Measurements from ENCODE around the gene TOLLIP. TPM values are rescaled to one million over a fixed set of nuclear protein-coding genes. Genes with fewer than 3 reads are reported as not detected.
"Not testable (repeated sequence)": the region's sequence is repeated elsewhere in the genome, so short reads cannot be mapped to it uniquely, and the experiment has no call there.

Gene TOLLIP
- total RNA-seq, 2 experiments from 2014 or later, result 29.6 to 45.8 TPM

DNA sequence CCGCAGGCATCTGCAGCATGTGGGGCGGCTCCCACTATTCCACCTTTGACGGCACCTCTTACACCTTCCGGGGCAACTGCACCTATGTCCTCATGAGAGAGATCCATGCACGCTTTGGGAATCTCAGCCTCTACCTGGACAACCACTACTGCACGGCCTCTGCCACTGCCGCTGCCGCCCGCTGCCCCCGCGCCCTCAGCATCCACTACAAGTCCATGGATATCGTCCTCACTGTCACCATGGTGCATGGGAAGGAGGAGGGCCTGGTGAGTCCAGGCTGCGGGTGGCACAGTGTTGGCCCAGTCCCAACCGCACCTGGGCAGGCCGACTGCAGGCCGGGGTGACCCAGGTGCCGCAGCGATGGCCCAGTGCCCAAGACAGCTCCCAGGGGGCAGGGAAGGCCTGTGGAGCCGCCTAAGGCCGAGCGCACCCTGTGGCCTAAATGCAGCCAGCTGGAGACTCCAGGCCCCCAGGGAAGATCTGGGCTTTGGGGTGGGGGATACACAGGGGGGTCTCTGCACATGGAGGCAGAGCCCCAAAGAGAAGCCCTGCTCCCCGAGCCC lies 55.3 kb downstream of the TOLLIP start:
- Mint-ChIP-seq H3K27me3 (no peaks in the 10 kb centered on the region), H3K27ac (no peak overlapping the region), H3K4me1 (no peaks in the 10 kb centered on the region), H3K9me3 (ENCODE audit: low read depth) (peaks cover 1% of the 10 kb centered on the region), H3K36me3 (ENCODE audit: low read depth) (no peaks in the 10 kb centered on the region), H3K4me3 (no peak overlapping the region)
- no peak for ATAC-seq
- intact Hi-C loops (cut with DNase I, micrococcal nuclease), result no loop called here
- POLR2A ChIA-PET, result no interaction called here
- CTCF ChIA-PET, result no interaction called here
- DNase-seq, result no peak

DNA sequence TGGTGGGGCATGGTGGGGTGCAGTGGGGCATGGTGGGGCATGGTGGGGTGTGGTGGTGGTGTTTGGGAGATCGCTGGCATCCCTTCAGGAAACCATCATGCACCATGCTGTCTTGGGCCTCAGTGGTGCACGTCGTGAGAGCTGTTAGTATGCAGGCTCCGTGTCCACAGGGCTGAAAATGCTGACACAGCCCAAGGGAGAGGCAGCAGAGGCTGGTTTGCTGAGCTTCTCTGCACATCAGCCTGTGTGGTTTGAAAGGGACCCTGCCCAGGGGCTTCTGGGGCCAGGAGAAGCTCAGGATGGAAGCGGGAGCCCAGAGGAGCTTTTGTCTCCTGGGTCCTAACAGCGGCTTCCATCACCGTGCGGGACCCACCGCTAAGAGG lies 56.3 kb downstream of the TOLLIP start:
- ChIA-PET POLR2A (no interaction called here), CTCF (no interaction called here)
- ATAC-seq (no peak), DNase-seq (no peak)
- Mint-ChIP-seq H3K27me3 (no peaks in the 10 kb centered on the region), H3K4me3 (no peak overlapping the region), H3K9me3 (ENCODE audit: low read depth) (peaks cover 1% of the 10 kb centered on the region), H3K27ac (no peak overlapping the region), H3K4me1 (no peaks in the 10 kb centered on the region), H3K36me3 (ENCODE audit: low read depth) (no peaks in the 10 kb centered on the region)
- intact Hi-C loops (cut with DNase I, micrococcal nuclease), result no loop called here

DNA sequence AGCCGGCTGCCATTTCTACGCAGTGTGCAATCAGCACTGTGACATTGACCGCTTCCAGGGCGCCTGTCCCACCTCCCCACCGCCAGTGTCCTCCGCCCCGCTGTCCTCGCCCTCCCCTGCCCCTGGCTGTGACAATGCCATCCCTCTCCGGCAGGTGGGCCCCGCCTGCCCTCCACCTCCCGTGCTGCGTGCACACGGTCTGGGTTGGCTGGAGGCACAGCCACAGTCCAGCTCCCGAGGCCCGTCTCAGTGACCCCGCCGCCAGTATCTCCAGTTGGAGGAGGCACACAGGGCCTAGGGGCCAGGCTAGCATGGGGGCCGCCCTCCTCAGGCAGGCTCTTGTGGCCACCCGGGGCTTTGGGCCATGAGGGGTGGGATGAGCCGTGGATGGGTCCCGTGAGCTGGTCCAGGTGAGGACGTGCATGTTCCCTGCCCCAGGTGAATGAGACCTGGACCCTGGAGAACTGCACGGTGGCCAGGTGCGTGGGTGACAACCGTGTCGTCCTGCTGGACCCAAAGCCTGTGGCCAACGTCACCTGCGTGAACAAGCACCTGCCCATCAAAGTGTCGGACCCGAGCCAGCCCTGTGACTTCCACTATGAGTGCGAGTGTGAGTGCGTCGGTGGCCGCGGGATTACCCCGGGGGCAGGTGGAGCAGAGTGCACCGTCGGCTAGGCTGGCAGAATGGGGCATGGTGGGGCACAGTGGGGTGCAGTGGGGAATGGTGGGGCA lies 56.9 kb downstream of the TOLLIP start:
- CTCF ChIA-PET, result no interaction called here
- no peaks in the 10 kb centered on the region for H3K36me3 Mint-ChIP-seq (ENCODE audit: low read depth)
- no peaks in the 10 kb centered on the region for H3K4me1 Mint-ChIP-seq
- no peak overlapping the region for H3K27ac Mint-ChIP-seq
- no peaks in the 10 kb centered on the region for H3K27me3 Mint-ChIP-seq
- POLR2A ChIA-PET, result no interaction called here
- peaks cover 1% of the 10 kb centered on the region for H3K9me3 Mint-ChIP-seq (ENCODE audit: low read depth)
- H3K4me3 Mint-ChIP-seq, result no peak overlapping the region
- no peak for DNase-seq
- intact Hi-C loops (cut with DNase I, micrococcal nuclease), result no loop called here
- ATAC-seq, result no peak

DNA sequence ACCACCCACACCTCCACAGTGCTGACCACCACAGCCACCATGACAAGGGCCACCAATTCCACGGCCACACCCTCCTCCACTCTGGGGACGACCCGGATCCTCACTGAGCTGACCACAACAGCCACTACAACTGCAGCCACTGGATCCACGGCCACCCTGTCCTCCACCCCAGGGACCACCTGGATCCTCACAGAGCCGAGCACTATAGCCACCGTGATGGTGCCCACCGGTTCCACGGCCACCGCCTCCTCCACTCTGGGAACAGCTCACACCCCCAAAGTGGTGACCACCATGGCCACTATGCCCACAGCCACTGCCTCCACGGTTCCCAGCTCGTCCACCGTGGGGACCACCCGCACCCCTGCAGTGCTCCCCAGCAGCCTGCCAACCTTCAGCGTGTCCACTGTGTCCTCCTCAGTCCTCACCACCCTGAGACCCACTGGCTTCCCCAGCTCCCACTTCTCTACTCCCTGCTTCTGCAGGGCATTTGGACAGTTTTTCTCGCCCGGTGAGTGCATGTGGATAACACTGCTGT lies 58.1 kb downstream of the TOLLIP start:
- H3K4me3 Mint-ChIP-seq, result no peak overlapping the region

DNA sequence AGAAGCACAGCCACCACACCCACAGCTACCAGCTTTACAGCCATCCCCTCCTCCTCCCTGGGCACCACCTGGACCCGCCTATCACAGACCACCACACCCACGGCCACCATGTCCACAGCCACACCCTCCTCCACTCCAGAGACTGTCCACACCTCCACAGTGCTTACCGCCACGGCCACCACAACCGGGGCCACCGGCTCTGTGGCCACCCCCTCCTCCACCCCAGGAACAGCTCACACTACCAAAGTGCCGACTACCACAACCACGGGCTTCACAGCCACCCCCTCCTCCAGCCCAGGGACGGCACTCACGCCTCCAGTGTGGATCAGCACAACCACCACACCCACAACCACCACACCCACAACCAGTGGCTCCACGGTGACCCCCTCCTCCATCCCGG lies 59.0 kb downstream of the TOLLIP start:
- DNase-seq, result not testable (repeated sequence)

More for the DNA sequence above, 58.1 kb downstream of the TOLLIP start:
- ATAC-seq (no peak), DNase-seq (no peak)
- Mint-ChIP-seq H3K9me3 (ENCODE audit: low read depth) (peaks cover 1% of the 10 kb centered on the region), H3K36me3 (ENCODE audit: low read depth) (no peaks in the 10 kb centered on the region), H3K4me1 (no peaks in the 10 kb centered on the region), H3K27me3 (no peaks in the 10 kb centered on the region), H3K27ac (no peak overlapping the region)
- intact Hi-C loops (cut with DNase I, micrococcal nuclease), result no loop called here
- ChIA-PET POLR2A (no interaction called here), CTCF (no interaction called here)

DNA sequence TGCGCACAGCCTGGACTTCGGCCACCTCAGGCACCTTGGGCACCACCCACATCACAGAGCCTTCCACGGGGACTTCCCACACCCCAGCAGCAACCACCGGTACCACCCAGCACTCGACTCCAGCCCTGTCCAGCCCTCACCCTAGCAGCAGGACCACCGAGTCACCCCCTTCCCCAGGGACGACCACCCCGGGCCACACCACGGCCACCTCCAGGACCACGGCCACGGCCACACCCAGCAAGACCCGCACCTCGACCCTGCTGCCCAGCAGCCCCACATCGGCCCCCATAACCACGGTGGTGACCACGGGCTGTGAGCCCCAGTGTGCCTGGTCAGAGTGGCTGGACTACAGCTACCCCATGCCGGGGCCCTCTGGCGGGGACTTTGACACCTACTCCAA lies 60.5 kb downstream of the TOLLIP start:
- DNase-seq; POLR2A ChIA-PET; ATAC-seq; H3K36me3 Mint-ChIP-seq (ENCODE audit: low read depth); H3K9me3 Mint-ChIP-seq (ENCODE audit: low read depth); H3K27me3 Mint-ChIP-seq; H3K27ac Mint-ChIP-seq; CTCF ChIA-PET; H3K4me1 Mint-ChIP-seq; intact Hi-C loops (cut with DNase I, micrococcal nuclease); H3K4me3 Mint-ChIP-seq: not testable (repeated sequence)

More for the DNA sequence above, 59.0 kb downstream of the TOLLIP start:
- POLR2A ChIA-PET; intact Hi-C loops (cut with DNase I, micrococcal nuclease); H3K9me3 Mint-ChIP-seq (ENCODE audit: low read depth); H3K4me1 Mint-ChIP-seq; H3K36me3 Mint-ChIP-seq (ENCODE audit: low read depth); H3K27ac Mint-ChIP-seq; H3K4me3 Mint-ChIP-seq; CTCF ChIA-PET; ATAC-seq; H3K27me3 Mint-ChIP-seq: not testable (repeated sequence)

DNA sequence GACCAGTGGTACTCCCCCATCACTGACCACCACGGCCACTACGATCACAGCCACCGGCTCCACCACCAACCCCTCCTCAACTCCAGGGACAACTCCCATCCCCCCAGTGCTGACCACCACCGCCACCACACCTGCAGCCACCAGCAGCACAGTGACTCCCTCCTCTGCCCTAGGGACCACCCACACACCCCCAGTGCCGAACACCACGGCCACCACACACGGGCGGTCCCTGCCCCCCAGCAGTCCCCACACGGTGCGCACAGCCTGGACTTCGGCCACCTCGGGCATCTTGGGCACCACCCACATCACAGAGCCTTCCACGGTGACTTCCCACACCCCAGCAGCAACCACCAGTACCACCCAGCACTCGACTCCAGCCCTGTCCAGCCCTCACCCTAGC lies 62.4 kb downstream of the TOLLIP start:
- CTCF ChIA-PET; H3K27me3 Mint-ChIP-seq; H3K4me3 Mint-ChIP-seq; ATAC-seq; DNase-seq; H3K4me1 Mint-ChIP-seq; H3K36me3 Mint-ChIP-seq (ENCODE audit: low read depth); H3K27ac Mint-ChIP-seq; intact Hi-C loops (cut with DNase I, micrococcal nuclease); POLR2A ChIA-PET; H3K9me3 Mint-ChIP-seq (ENCODE audit: low read depth): not testable (repeated sequence)

DNA sequence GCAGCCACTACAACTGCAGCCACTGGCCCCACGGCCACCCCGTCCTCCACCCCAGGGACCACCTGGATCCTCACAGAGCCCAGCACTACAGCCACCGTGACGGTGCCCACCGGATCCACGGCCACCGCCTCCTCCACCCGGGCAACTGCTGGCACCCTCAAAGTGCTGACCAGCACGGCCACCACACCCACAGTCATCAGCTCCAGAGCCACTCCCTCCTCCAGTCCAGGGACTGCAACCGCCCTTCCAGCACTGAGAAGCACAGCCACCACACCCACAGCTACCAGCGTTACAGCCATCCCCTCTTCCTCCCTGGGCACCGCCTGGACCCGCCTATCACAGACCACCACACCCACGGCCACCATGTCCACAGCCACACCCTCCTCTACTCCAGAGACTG lies 63.1 kb downstream of the TOLLIP start:
- POLR2A ChIA-PET; intact Hi-C loops (cut with DNase I, micrococcal nuclease); H3K36me3 Mint-ChIP-seq (ENCODE audit: low read depth); ATAC-seq; H3K27ac Mint-ChIP-seq; H3K9me3 Mint-ChIP-seq (ENCODE audit: low read depth); H3K27me3 Mint-ChIP-seq; DNase-seq; H3K4me1 Mint-ChIP-seq; H3K4me3 Mint-ChIP-seq; CTCF ChIA-PET: not testable (repeated sequence)

DNA sequence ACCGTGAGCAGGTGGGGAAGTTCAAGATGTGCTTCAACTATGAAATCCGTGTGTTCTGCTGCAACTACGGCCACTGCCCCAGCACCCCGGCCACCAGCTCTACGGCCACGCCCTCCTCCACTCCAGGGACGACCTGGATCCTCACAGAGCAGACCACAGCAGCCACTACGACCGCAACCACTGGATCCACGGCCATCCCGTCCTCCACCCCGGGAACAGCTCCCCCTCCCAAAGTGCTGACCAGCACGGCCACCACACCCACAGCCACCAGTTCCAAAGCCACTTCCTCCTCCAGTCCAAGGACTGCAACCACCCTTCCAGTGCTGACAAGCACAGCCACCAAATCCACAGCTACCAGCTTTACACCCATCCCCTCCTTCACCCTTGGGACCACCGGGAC lies 63.7 kb downstream of the TOLLIP start:
- intact Hi-C loops (cut with DNase I, micrococcal nuclease); POLR2A ChIA-PET; H3K27ac Mint-ChIP-seq; H3K4me3 Mint-ChIP-seq; H3K4me1 Mint-ChIP-seq; H3K36me3 Mint-ChIP-seq (ENCODE audit: low read depth); ATAC-seq; H3K27me3 Mint-ChIP-seq; DNase-seq; CTCF ChIA-PET; H3K9me3 Mint-ChIP-seq (ENCODE audit: low read depth): not testable (repeated sequence)

DNA sequence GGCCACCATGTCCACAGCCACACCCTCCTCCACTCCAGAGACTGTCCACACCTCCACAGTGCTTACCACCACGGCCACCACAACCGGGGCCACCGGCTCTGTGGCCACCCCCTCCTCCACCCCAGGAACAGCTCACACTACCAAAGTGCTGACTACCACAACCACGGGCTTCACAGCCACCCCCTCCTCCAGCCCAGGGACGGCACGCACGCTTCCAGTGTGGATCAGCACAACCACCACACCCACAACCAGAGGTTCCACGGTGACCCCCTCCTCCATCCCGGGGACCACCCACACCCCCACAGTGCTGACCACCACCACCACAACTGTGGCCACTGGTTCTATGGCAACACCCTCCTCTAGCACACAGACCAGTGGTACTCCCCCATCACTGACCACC lies 64.9 kb downstream of the TOLLIP start:
- H3K27ac Mint-ChIP-seq; CTCF ChIA-PET; H3K9me3 Mint-ChIP-seq (ENCODE audit: low read depth); DNase-seq; ATAC-seq; intact Hi-C loops (cut with DNase I, micrococcal nuclease); H3K4me3 Mint-ChIP-seq; H3K36me3 Mint-ChIP-seq (ENCODE audit: low read depth); H3K4me1 Mint-ChIP-seq; H3K27me3 Mint-ChIP-seq; POLR2A ChIA-PET: not testable (repeated sequence)

DNA sequence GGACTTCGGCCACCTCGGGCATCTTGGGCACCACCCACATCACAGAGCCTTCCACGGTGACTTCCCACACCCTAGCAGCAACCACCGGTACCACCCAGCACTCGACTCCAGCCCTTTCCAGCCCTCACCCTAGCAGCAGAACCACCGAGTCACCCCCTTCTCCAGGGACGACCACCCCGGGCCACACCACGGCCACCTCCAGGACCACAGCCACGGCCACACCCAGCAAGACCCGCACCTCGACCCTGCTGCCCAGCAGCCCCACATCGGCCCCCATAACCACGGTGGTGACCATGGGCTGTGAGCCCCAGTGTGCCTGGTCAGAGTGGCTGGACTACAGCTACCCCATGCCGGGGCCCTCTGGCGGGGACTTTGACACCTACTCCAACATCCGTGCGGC lies 65.9 kb downstream of the TOLLIP start:
- CTCF ChIA-PET; ATAC-seq; H3K4me1 Mint-ChIP-seq; H3K27me3 Mint-ChIP-seq; intact Hi-C loops (cut with DNase I, micrococcal nuclease); DNase-seq; POLR2A ChIA-PET; H3K36me3 Mint-ChIP-seq (ENCODE audit: low read depth); H3K4me3 Mint-ChIP-seq; H3K9me3 Mint-ChIP-seq (ENCODE audit: low read depth); H3K27ac Mint-ChIP-seq: not testable (repeated sequence)

DNA sequence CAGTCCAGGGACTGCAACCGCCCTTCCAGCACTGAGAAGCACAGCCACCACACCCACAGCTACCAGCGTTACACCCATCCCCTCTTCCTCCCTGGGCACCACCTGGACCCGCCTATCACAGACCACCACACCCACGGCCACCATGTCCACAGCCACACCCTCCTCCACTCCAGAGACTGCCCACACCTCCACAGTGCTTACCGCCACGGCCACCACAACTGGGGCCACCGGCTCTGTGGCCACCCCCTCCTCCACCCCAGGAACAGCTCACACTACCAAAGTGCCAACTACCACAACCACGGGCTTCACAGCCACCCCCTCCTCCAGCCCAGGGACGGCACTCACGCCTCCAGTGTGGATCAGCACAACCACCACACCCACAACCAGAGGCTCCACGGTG lies 66.7 kb downstream of the TOLLIP start:
- H3K27ac Mint-ChIP-seq; intact Hi-C loops (cut with DNase I, micrococcal nuclease); POLR2A ChIA-PET; ATAC-seq; H3K4me3 Mint-ChIP-seq; H3K4me1 Mint-ChIP-seq; H3K27me3 Mint-ChIP-seq; H3K9me3 Mint-ChIP-seq (ENCODE audit: low read depth); DNase-seq; CTCF ChIA-PET; H3K36me3 Mint-ChIP-seq (ENCODE audit: low read depth): not testable (repeated sequence)
